H1 (cell line): Measurements from ENCODE around the gene ADARB2. TPM values are rescaled to one million over a fixed set of nuclear protein-coding genes. Genes with fewer than 3 reads are reported as not detected.

ENCODE experiments used
- CBX5 ChIP-seq: fragments of 300-800, 300-1000 bp; sonication (generic); IDR thresholded peaks from 2 replicates; pipeline ENCODE4 v1.7.1; 2016; ENCODE audit warnings: antibody characterized with exemption, low read length, low read depth
- CBX8 ChIP-seq: fragments of 300-800, 300-1000 bp; sonication (generic); IDR thresholded peaks from 2 replicates; pipeline ENCODE4 v1.7.1; 2016; ENCODE audit warnings: low read depth, low read length, borderline replicate concordance
- CREB1 ChIP-seq: IDR thresholded peaks from 2 replicates; pipeline ENCODE4 v1.6.1; 2012; ENCODE audit warnings: inconsistent platforms
- HDAC6 ChIP-seq: IDR thresholded peaks from one replicate; pipeline ENCODE4 v1.7.1; 2012; ENCODE audit warnings: low read depth, mild to moderate bottlenecking, inconsistent platforms, low read length, moderate library complexity
- NRF1 ChIP-seq: IDR thresholded peaks from 2 replicates; pipeline ENCODE4 v1.6.1; 2011; ENCODE audit warnings: mild to moderate bottlenecking, low read depth, low read length, improper control_type of control experiment
- POLR2A ChIP-seq, 2 experiments: IDR thresholded peaks; 1 replicate in 1 of 2; 2 replicates in 1 of 2; pipeline ENCODE4 v1.6.1; 2011; ENCODE audit warnings: low read depth in 2 of 2, low read length in 2 of 2, mild to moderate bottlenecking in 2 of 2; ENCODE audit errors: control extremely low read depth in 1 of 2
- SRF ChIP-seq: IDR thresholded peaks from 2 replicates; pipeline ENCODE4 v1.6.1; 2011; ENCODE audit warnings: mild to moderate bottlenecking, low read depth, low read length, moderate library complexity
- polyA plus RNA-seq, 7 experiments: library from polyadenylated mRNA; depleted of rRNA in 3 of 7; stranded (reverse) in 5 of 7; unstranded in 2 of 7; fragments of >200 nt in 5 of 7; fragments of 200-250 nt in 2 of 7; gene quantifications; 1 replicate in 5 of 7; 2 replicates in 1 of 7; 4 replicates in 1 of 7; pipeline versions ENCODE4 v1.2.1 to v1.2.3, GENCODE V29; 2011 to 2013; ENCODE audit warnings: missing spikeins in 2 of 7, mixed read lengths in 2 of 7
- total RNA-seq: library from RNA; stranded (reverse); fragmentation: NEBNext Ultra II Directional; extraction: Animal tissue kit (Norgen Biotek cat#: 25700); gene quantifications from 2 replicates; pipeline ENCODE4 v1.2.1, GENCODE V29; 2021

The ADARB2 gene
- total and polyA plus RNA-seq, 2 of the 8 experiments (the other 6 are each of a cell fraction or from before 2014, with no cell fraction given), result 2.2 to 2.8 TPM

DNA sequence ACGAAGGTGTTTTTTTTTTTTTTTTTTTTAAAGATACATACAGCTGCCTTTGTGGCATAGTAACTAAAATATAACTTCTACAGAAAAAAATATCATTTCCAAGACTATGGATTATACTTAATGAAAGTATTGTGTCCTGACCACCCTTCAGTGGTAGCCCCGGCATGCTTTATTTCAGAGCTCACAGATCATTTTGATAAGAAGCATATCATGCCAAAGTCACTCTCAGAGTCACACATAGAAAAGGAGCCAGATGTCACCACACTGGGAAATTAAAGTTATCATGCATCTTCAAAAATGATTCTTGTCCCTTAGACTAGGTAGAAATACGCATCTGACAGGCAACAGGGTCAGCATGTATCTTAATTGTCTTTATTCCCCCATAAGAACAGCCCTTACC is 3.0 kb downstream of the ADARB2 start (continued):
- TF ChIP-seq CBX5, result no peak
- TF ChIP-seq SRF, result no peak
- TF ChIP-seq NRF1, result no peak
- no peak for TF ChIP-seq HDAC6
- TF ChIP-seq CREB1, result no peak
- no peak for TF ChIP-seq CBX8
- no peak for TF ChIP-seq POLR2A (IDR thresholded peaks at IDR 0.05; ENCODE audit: control extremely low read depth in 1 of 2, low read depth in 2 of 2, low read length in 2 of 2)
